Erythroblast (primary cell): ENCODE data around the gene INTS6.

Experiments
- GATA1 ChIP-seq: IDR thresholded peaks from 2 replicates; pipeline ENCODE4 v1.6.1; 2011; ENCODE audit warnings: low read depth, mild to moderate bottlenecking, control low read depth, low read length, moderate library complexity
- POLR2A ChIP-seq: IDR thresholded peaks from 2 replicates; pipeline ENCODE4 v1.6.1; 2011; ENCODE audit warnings: mild to moderate bottlenecking, low read length

GRCh38 chr13:51479199-51479523 is 26.3 kb upstream of the INTS6 start:
- TF ChIP-seq POLR2A = no peak
- no peak for TF ChIP-seq GATA1
